Measurements from ENCODE around the gene CCDC198.

Gene CCDC198, protein sequence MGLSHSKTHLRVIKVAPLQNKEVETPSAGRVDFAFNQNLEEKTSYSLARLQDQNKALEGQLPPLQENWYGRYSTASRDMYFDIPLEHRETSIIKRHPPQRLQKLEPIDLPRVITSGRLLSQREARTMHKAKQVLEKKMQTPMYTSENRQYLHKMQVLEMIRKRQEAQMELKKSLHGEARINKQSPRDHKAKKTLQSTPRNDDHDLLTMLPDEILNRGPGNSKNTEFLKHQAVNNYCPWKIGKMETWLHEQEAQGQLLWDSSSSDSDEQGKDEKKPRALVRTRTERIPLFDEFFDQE

DNA sequence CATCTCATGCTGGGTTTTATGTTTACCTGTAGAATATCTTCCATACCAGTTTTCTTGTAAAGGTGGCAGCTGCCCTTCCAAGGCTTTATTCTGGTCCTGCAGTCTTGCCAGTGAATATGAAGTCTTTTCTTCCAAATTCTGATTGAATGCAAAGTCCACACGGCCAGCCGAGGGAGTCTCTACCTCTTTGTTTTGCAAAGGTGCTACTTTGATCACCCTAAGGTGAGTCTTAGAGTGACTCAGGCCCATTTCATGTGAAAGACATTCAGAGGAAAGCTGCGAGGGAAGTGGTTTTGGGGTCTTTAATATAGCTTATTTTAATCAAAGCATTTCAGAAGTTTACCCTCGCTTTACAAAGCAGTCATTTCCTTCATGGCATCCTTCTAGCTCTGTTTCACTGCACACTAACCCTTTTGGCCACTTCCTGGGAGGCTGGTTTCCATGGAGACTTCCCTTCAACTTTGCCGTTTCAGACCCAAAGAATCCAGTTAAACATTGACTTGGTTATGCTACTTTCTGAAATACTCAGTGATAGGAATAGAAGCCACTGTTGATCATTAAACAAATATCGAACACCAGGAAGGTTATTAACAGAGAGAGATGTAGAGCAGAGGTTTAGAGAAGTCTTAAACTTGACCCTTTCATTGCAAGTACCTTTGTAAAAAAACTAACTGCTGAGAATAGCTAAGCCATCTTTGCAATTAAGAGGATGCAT lies at the start of gene CCDC198:
CCDC198 (minus strand) TSS at position 391 of the 715 bp plus-strand sequence; CDS start at position 249, 142 bp downstream.
- no peak for FAIRE-seq

DNA sequence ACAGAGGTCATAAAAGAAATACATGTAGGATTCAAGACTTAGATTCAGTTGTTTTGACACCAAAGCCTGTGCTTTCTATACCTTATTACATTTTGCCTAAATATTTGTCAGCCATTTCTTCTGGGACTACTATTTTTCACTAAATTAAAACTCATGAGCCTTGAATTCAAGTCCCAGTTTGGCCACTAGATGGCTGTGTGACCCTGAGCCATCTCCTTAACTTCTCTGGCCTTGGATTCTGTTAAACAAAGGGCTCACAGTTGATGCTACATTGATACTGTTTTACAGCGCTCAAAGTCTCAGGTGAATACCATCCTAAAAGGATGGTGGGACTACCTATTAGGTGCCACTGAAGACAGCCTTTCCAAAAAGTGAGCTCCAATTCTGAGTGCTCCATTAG lies 39.6 kb upstream of the CCDC198 start:
- FAIRE-seq, result peak; percentile 82

DNA sequence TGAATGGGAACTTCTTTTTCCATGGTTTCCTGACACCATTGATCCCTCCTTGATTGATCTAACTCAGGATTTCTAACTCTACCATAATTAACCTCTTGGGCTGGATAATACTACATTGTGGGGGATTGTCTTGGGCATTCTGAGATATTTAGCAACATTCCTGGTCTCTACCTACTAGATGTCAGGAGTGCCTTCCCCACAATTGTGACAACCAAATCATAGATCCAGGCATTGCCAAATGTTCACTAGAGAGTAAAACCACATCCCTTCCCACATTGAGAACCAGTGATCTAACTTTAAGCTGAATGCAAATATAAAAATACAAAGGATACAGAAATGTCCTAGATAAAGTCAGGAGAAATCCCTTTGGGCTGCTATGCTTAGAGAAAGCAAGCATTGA lies 36.9 kb upstream of the CCDC198 start:
- no peak for FAIRE-seq

DNA sequence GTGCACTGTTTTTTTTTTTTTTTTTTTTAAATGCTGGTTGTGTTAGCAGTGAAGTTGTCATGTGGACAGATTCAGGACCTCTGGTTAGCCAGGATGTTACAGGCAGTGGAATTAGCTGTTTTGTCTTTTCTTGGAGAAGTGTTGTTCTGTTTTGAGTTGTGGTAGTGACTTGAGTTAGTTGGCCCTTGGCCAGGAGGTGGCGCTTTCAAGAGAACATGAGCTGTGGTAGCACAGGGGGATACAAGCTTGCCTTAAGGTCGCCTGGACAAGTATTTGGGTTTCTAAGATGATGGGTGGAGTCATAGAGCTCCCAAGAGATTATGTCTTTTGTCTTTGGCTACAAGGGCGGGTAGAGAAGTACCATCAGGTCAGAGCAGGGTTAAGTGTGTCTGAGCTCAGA lies 33.3 kb upstream of the CCDC198 start:
- no peak for FAIRE-seq

DNA sequence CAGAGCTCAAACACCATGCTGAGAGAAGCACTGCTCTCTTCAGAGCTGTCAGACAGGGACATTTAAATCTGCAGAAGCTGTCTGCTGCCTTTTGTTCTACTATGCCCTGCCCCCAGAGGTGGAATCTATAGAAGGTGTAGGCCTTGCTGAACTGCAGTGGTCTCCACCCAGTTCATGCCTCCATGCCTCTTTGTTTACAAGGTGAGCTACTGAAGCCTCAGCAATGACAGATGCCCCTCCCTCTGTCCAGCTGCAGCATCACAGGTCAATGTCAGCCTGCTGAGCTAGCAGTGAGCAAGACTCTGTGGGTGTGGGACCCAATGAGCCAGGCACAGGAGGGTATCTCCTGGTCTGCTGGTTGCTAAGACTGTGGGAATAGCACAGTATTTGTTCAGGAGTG lies 25.4 kb upstream of the CCDC198 start:
- FAIRE-seq, result no peak

DNA sequence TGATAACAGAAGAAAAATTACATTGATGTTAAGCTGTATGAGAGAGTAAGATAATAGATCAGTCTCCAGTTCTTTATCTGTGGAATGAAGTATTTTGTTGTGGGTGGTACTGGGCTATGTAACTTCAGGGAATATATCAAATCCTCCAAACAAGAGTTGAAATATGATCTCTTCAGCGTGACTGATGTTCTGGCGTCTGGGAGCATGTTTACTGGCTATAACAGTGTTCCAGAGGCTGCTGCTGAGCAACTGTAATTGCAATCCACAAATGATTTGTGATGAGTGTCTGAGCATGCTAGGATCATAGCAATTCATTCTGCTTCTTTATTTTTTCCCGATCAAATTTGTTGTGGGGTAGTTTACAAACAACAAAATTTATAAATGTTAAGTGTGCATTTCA lies 18.6 kb upstream of the CCDC198 start:
- FAIRE-seq, result no peak

DNA sequence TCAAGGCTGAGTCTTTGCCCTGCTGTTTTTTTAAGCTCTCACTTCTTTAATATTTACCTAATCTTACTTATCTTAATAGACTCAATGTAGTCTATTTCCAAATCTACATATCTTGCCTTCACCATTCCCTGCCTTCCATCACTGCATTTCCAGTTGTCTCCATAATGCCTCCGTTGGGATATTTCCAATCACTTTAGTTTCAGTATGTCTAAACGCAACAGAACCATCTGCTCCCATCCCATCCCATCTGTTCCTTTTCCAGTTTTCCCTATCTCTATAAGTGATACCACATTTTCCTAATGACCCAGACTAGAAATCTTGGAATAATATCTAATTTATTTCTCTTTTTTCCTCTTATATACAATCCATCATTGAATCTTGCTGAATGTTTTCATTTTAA lies 15.1 kb upstream of the CCDC198 start:
- FAIRE-seq, result no peak

DNA sequence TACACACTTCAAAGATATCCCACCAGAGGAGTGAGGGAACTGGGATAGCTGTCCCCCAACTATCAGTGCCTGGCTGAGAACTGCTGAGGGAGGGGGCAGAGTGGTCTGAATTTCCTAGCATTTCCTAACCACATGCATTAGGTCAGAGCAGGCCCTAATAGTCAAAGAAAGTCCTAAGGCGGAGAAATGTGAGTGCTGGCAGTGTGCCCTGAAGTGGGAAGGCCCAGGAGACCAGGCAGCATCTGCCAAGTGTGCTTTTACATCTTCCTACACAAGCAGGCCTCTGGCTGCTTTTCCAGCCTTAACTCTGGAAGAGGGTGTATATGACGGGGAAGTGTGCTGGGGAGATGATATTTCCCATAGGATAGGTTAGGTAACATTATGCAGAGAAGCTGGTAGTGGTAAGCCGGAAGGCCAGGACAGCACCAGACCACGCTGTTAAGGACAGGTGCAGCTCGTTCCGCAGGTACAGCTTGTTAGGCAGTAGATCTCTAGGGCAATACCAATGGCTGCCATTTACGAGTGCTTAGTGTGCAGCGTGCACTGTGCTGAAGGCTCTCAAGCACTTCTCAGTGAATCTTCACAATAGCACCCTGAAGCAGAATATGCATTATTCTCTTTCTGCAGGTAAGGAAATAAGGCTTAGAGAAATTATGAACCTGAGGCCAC lies 9.1 kb upstream of the CCDC198 start:
- FAIRE-seq, result no peak

DNA sequence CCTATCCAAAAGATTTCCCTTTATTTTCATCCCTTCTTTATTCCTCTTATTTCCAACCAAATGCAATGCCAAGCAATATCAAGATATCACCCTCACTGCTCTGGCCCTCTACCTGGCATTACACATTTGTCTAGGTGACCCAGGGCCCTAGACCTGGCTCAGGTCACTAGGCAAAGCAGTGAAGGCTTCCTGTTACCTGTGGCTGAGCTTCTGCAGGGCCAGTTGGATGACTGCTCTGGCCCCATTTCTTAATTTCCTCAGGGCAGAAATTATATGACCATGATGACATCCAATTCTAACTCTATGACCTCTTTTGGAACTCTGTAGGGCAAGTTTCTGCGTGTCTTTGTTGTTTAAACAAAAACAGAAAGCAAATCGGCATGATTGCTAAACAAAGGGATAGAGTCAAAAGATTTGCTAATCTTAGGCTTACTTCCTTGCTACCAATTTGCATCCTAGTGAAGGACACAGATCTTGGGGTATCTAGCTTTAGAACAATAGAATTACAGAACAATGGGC lies 7.4 kb upstream of the CCDC198 start:
- FAIRE-seq, result no peak

DNA sequence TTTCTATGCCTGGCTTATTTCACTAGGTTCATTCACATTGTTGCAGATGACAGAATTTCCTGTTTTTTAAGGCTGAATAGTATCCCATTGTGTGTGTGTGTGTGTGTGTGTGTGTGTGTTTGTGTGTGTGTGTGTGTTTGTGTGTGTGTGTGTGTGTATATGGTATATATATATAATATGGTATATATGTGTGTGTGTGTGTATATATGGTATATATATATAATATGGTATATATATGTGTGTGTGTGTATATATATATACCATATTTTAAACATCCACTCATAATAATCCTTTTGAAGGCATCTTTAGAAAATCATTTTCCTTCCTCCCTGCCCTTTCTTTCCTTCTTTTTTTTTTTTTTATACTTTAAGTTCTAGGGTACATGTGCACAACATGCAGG lies 5.0 kb upstream of the CCDC198 start:
- peak; percentile 97 for FAIRE-seq

DNA sequence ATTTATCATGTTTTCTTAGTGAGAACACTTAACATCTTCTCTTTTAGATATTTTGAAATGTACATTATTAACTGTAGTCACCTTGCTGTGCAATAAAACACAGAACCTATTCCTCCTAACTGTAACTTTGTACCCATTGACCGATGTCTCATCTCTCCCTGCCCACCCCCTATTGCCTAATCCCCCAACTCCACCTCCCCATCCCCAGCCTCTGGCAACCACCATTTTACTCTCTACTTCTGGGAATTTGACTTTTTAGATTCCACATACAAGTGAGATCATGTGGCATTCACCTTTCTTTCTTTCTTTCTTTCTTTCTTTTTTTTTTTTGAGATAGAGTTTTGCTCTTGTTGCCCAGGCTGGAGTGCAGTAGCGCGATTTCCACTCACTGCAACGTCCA lies 4.4 kb upstream of the CCDC198 start:
- FAIRE-seq, result no peak

DNA sequence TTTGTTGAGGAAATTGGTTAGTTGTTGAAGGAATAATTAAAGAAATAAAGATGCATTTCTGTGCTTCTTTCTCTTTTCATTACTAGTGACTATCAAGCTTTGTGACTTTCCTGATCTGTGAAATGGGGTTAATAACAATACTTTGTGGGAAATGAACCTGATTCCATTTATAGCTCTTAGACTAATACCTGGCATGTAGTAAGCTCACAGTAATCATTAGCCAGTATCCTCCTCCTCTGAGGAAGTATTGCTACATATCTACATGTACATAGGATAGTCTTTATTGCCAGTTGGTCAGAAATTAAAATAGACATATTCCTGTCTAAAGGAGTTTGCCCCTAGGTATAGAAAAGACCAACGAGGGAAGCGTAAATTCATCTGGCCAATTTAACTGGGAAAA lies 1.8 kb upstream of the CCDC198 start:
- no peak for FAIRE-seq

DNA sequence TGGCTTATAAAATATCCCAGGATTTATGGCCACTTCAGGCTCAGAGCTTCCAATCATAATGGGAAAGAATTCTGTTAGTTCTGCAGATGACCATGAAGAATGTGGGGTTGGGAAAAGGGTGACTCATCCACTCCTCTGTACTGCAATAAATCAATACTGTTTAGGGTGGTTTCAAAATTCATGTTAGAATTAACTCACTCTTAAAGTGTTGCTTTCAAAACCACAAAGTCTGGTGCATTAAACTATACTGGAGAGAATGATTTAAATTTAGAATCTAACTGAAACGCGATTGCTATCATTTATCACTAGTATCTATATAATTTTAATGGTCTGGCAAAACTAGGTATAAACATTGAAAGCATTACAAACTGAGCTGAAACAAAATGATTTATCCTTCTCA lies 798 bp downstream of the CCDC198 start:
- FAIRE-seq, result no peak

DNA sequence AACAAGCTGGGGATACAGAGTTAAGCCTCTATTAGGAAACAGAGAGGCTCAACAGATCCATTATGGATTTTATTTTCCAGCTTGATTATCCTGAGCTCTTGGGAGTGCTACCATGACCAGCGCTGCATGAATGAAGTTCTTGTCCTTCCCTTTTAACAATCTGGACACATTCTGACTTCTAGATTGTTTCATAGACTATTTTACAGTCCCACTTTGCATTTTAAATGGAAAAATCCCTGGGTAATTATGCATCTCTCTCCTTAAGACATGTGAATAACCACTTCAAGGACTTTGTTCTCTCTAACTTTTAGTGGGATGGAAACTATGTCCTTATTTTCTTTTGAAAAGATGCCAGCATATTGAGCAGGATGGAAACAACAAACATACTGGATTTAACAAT lies 2.0 kb downstream of the CCDC198 start:
- no peak for FAIRE-seq

DNA sequence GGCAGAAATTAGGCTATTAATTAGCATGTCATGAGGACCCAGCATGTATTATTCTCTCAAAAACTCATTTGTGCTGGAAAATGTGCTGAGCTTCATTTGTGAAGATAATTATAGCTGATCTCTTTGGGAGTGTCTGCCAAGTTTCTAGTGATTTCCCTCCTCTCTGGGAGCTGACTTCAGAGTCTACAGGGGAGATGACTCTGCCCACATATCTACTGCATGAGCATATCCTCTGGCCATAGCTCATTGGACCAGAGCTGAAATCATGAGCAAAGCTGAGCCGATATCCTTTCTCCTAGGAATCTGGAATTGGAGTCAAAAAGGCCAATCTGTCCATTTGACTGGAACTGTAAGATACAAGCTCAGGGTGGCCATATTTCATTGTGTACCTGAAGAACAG lies 5.9 kb downstream of the CCDC198 start:
- FAIRE-seq, result no peak

DNA sequence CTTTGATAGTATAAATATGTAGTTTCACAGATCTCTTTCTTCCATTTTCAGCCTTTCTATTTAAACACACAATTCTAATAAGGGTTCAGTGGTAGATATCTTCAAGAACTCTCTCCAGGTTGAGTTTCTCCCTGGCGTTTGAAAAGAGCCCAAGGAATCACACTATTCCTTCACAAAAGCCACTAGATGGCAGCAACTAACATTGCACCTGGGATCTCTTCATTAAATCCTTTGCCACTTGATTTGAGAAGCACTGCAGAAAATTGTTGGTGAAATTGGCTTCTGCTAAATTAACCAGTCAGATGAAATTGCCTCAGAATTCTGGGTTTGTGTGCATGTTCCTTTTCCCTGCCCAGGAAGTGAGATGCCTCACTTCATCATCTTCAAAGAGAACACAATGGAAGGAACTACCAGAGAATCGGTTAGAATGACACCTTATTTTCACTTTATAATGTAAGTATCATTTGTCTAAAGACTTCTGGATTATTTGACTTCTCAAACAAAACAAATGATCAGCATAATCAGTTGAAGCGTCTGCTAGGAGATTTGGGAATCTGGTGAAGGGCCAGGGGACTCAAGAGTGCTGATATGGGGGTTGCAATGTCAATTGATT lies 6.8 kb downstream of the CCDC198 start:
- FAIRE-seq, result peak; percentile 93

DNA sequence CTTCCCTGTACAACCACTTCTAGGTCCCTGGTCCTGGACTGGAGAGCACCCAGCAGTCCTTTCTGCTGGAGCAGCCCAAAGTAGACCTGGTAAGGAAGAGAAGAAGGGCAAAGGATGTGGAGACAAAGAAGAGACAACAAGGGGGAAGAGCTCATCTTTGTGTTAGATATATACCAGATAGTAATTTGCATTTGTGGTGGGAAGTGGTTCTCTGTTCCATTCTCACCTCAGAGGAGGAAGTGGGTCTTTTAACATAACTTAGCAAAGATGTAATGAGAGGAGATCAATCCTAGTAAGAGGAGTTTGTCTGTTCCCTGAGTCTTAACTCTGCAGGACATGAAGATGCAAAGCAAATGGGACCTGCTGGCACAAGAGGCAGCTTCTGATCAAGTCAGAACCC lies 8.0 kb downstream of the CCDC198 start:
- no peak for FAIRE-seq

DNA sequence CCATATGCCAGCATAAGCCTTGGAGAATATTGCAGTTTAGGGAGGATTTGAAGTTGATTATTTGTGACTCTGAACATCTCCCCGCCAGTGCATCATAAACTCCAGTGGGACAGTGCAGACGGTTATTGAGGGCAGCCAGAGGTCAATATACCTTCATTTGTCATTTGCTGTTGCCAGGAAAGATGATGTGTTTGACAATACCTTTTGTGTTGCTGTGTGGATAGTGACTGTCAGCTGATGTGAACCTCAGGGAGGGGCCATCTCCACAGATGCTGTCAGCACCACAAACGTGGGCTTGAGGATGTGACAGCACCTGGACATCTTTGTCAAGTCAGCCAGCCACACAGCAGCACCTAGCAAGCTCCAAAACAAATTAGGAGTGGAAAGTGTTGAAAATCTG lies 11.5 kb downstream of the CCDC198 start:
- FAIRE-seq, result no peak

DNA sequence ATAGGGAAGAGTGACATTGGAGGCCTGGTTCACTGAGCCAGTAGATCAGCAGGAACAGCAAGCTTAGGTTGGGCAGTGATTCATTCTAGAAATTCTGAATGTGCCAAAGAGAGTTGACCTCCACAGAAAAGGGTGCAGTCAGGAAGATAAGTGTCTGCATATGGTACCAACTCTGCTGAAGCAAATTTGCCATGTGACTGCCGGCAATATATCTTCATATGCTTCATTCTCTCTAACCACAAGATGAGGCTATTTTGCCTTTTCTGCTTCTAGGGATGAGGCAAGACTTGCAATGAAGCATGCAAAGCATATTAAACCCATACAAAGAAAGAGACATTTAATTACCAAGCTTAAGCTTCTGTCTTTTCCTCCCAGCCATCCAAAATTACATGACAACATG lies 13.6 kb downstream of the CCDC198 start:
- FAIRE-seq, result no peak

DNA sequence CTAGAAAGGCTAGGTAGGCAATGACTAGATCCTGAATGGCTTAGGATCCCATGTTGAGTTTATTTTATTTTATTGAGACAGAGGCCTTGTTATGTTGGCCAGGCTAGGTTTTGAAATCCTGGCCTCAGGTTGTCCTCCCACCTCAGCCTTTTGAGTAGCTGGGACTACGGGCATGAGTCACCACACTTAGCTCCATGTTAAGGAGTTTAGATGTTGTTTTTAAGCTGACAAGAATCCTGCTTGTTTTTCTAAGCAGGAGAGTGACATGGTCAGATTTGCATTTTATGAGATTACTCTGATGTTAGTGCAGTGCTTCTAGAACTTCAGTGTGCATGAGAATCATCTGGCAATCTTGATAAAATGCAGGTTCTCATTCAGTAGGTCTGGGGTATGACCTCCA lies 14.5 kb downstream of the CCDC198 start:
- FAIRE-seq, result no peak

DNA sequence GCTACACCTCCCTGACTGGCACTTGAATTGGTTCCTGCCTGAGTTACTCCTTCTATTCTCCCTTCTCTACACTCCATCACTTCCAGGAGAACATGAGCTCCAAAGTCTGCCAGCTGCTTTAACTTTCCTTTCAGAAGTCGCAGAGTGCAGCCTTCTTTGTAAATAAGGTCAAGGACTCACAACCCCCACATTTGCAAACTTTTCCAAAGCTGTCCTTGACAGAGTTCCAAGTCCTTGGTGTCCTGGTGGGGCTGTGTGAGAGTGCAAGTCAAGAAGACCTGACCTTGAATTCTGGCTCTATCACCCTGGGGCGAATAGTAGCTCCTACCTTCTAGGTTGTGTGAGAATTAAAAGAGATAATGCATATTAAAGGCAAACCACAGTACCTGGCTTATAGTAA lies 15.6 kb downstream of the CCDC198 start:
- no peak for FAIRE-seq

DNA sequence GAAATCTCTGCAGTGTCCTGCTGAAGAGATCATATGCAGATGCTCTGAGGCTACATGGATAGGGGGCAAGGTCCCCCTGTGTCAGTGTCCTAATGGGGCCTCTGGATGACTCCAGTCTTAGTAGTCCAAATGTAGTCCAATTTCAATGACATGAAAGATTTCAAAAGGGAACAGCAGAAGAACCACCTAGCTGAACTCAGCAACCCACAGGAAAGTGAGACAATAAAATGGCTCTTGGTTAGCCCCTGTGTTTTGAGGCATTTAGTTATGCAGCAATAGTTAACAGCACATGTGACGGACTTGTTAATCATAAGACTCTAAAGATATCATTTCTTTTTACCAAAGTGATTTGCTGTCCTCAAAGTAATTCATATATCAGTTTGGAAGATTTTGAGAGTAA lies 22.7 kb downstream of the CCDC198 start:
- FAIRE-seq, result no peak

DNA sequence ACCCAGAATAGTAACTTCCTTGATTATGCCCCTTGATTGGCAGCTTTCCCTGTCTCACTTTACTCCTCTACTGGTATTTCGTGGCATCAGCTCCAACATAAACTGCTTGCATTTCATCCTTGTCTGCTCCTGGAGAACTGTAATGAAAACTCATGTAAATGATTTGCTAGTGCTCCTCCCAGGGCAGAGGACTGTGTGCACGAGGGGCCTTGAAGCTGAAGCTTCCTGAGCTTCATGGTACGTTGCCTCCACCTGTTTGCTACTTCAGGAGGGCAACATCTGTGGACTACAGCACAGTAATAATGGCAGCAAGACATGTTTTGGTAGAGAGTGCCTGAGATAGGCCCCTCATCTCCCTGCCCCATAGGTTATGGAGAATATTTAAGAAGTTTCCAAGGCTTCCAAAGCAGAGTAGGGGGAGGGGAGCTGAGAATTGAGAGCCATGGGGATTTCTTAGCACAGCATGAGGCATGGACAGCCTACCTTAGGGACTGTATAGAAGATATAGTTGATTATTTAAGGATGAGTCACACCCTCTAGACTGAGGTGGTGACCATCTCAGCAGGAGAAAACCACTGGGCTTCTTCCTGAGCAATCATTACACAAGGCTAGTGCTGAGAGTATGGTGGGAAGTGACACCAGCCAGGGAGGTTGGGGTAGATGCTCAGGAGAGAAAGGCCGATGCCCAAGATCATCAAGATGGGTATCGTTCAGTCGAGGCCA lies 29.5 kb downstream of the CCDC198 start:
- no peak for FAIRE-seq
